SU-DHL-6 (cell line): Measurements from ENCODE around the gene GRIK5.

Experiments
- CTCF ChIP-seq: fragments of 200-600 bp; sonication (generic); IDR thresholded peaks from one replicate; pipeline ENCODE4 v1.5.1; 2017; ENCODE audit warnings: antibody characterized with exemption, mild to moderate bottlenecking, low read length, moderate library complexity; ENCODE audit not compliant: insufficient read depth, poor library complexity, severe bottlenecking
- EZH2phosphoT487 ChIP-seq: fragments of 200-600 bp; sonication (generic), shearing (Covaris generic); conservative IDR thresholded peaks from 2 replicates; pipeline ENCODE4 v1.6.1; 2018; ENCODE audit warnings: mild to moderate bottlenecking, antibody characterized with exemption, low read length, moderate library complexity, mixed read lengths

GRCh38 chr19:42068361-42068755, 1.6 kb downstream of the GRIK5 start:
- no peak for TF ChIP-seq CTCF
- TF ChIP-seq EZH2phosphoT487: no peak
